Measurements from ENCODE around the gene NUP210L.

- TF ChIP-seq GATA3 (IDR thresholded peaks at IDR 0.05; ENCODE audit: low read depth, low read length) (no peak), GATA2 (IDR thresholded peaks at IDR 0.05; ENCODE audit: low read depth, low read length) (no peak)
These were observed 210.1 kb downstream of the NUP210L start for GRCh38 chr1:153944827-153945117.
